Lower leg skin (tissue), 4 donors: ENCODE measurements around the gene MTHFSD. TPM values are rescaled to one million over a fixed set of nuclear protein-coding genes. Genes with fewer than 3 reads are reported as not detected.

Experiments
- DNase-seq, 2 donors: peaks; one replicate each; pipeline ENCODE4 v3.0.0-alpha.2; 2019; ENCODE audit warnings: low spot score in 2 of 2
- H3K4me3 ChIP-seq: fragments of 200-600 bp; sonication (generic); 2 replicates; pipeline ENCODE4 v1.5.1; 2017; ENCODE audit warnings: mild to moderate bottlenecking, low read depth; ENCODE audit not compliant: poor library complexity, severe bottlenecking
- POLR2A ChIP-seq, 2 donors: fragments of 450-650 bp; IDR thresholded peaks; one replicate each; pipeline ENCODE4 v1.6.1; 2016 to 2017; ENCODE audit warnings: antibody characterized with exemption in 2 of 2, mild to moderate bottlenecking in 1 of 2, moderate library complexity in 1 of 2
- WGBS, 2 donors: methylation state at CpG; one replicate each; pipeline ENCODE4 v1.1.5; 2018; 5-methylcytosine and 5-hydroxymethylcytosine counted together
- intact Hi-C: fragments of 100-400 bp; cut with DNase I; formaldehyde crosslinking; loops from one replicate; pipeline ENCODE4 v1.15.0; 2023; ENCODE audit warnings: low total_unique reads
- total RNA-seq, 4 donors: library from RNA; depleted of rRNA; stranded (reverse); fragments of >200 nt; gene quantifications; one replicate each; pipeline ENCODE4 v1.1.0, GENCODE V29; 2016
- TF ChIP-seq, protein P1 (sequence below), 3 donors: fragments of 450-650 bp; IDR thresholded peaks; one replicate each; pipeline ENCODE4 v1.5.1; 2016; ENCODE audit warnings: antibody characterized with exemption in 3 of 3, mild to moderate bottlenecking in 3 of 3, moderate library complexity in 2 of 3

MTHFSD gene
- total RNA-seq, 4 donors from 2014 or later: 14.5 to 34.8 (median 25.5) TPM

DNA sequence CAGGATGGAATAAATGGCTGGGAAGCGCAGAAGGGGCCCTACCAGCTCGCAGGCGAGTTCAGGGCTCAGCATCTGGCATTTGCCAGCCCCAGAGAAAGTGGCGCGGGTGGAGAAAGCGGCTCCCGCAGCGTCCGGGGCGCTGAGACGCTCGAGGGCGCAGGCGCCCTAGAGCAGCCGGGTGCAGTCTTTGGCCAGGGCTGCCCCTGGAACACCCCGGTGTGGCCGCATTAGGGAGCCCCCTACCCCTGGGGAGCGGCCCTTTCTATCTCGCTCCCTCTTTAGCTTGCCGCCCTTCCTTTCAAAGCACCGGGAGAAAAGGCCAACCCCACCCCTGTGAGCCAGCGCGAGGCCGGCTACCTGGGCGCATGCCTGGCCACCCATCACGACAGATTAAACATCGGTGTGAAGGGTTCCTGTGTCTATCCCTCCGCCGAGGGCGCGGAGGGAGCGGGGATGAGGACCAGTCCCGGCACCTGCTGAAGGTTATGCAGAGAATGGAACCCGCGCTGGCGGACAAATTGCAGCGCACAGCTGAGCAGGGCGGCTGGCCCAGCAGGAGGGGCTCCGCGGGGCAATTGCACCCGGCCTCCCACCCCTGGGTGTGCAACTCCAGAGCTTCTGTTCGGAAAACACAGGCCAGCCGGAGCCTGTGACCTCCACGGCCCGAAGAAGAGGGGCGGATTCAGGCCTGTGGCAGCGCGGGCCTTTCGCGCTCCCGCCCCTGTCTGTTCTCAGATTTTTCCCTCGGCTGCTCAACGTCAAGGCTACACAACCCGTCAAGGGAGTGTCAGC is 60.3 kb downstream of the MTHFSD start:
- H3K4me3 ChIP-seq: no peak overlapping the region
- intact Hi-C loops: no loop called here

DNA sequence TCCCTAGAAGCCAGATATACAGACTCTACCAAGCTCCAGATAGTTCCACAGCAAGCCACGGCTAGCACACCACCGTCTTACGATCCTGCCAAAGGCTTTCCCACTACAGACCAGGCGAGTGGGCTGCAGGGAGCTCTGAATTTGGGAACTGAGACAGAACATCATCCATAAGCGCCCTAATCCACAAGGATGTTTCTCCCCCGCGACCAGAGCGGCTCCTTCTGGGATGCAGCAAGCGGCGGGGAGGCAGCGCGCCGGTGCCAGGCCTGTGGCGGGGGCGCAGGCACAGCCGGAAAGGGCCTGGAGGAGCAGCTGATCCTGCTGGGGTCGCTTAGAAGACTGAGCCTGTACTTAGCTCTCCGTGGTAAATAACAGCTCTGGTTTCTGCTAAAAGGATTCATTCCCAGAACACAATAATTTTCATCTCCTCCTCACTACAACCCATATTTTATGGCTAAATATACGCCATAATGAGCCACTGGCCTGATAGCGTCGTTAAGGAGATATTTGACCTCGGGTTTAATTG is 60.9 kb downstream of the MTHFSD start:
- TF ChIP-seq, protein P1, sequence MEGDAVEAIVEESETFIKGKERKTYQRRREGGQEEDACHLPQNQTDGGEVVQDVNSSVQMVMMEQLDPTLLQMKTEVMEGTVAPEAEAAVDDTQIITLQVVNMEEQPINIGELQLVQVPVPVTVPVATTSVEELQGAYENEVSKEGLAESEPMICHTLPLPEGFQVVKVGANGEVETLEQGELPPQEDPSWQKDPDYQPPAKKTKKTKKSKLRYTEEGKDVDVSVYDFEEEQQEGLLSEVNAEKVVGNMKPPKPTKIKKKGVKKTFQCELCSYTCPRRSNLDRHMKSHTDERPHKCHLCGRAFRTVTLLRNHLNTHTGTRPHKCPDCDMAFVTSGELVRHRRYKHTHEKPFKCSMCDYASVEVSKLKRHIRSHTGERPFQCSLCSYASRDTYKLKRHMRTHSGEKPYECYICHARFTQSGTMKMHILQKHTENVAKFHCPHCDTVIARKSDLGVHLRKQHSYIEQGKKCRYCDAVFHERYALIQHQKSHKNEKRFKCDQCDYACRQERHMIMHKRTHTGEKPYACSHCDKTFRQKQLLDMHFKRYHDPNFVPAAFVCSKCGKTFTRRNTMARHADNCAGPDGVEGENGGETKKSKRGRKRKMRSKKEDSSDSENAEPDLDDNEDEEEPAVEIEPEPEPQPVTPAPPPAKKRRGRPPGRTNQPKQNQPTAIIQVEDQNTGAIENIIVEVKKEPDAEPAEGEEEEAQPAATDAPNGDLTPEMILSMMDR (IDR thresholded peaks at IDR 0.05): no peak
- TF ChIP-seq POLR2A (IDR thresholded peaks at IDR 0.05): no peak
- DNase-seq: no peak
- intact Hi-C loops: no loop called here
- H3K4me3 ChIP-seq: no peak overlapping the region
- 9 to 14% methylated on average over 19 to 22 of the region's 22 CpGs for WGBS, 2 donors

More for the DNA sequence above, 60.3 kb downstream of the MTHFSD start:
- DNase-seq: no peak
- 6 to 7% methylated on average over 33 to 54 of the region's 54 CpGs for WGBS, 2 donors
- TF ChIP-seq, protein P1 (IDR thresholded peaks at IDR 0.05): no peak
- TF ChIP-seq POLR2A (IDR thresholded peaks at IDR 0.05): no peak

DNA sequence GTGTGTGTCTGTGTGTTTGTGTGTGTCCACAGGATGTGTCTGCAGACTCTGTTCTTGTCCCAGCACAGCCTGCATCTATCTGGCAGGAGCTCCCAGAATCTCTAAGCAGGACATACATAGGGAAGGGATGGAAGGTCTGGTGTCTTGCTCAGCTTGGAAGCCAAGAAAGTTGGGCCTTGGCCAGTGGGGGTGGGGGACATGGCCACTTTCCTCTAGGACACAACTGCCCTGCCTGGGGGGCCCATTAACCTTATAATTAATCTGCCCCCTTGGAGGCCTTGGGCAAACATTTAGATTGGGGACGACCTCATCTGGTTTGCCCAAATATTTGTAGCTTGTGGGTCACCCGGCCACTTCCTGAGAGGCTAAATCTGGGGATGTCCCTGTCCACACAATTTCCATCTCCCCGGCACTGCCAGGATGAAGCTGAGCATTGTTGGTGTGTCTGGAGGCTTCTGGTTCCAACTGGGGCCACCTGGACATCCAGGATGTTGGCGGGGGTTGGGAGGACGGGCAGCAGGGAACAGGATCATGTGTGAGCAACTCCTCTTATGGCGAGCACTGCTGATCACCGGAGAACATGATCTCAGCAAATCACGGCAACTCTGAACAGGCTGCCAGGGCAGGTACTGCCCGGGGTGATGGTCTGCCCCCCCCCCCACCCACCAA is 61.9 kb downstream of the MTHFSD start:
- intact Hi-C loops: no loop called here
- no peak overlapping the region for H3K4me3 ChIP-seq
- WGBS, 2 donors: 26 to 28% methylated on average over 9 of the region's 9 CpGs
- TF ChIP-seq, protein P1 (IDR thresholded peaks at IDR 0.05): no peak
- no peak for TF ChIP-seq POLR2A (IDR thresholded peaks at IDR 0.05)
- DNase-seq: no peak

DNA sequence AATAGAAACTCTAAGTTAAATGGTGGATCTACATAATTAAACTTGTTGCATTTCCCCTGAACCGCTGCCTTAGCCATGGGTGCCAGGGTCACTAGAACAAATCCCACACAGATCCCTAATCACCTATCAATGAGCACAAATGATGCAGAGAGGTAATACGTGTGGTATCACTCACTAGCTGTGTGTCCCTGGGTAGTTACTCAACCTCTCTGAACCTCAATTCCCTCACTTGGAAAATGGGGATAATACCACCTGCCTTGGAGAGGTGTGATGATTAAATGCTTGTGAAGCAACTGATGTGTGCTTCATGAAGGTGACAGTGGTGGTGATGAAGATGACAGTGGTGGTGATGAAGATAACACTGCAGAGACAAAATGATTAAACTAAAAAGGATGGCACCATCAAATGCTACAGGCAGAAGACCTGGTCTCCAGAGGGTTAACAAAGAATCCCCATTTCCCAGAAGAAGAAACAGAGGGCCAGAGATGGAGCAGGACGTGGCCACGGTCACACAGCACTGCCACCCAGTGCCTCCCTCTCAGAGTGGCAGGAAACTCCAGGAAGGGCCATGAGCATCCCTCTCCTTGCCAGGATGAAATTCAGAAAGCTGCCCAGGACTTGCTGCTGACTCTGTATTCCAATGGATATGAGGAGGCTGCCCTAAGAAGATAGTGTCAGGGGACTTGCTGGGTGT is 62.6 kb downstream of the MTHFSD start:
- 68 to 74% methylated on average over 4 of the region's 4 CpGs for WGBS, 2 donors

DNA sequence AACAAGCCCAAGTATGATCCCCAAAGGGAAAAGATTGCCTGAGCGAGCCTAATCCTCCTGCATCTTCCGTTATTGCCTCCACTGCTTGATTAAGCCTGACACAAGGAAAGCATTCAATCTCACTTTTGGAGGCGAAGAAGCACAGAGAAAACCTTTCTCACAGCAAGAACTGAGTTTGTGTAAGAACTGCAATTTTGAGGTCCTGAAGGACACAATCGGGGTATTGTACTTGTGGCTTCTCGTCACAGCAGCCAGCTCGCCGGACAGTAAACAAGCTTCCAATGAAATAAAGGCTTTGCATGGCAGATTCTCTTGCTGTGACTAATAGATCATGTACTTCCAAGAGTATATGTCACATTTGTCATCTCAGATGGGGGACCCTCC is 63.4 kb downstream of the MTHFSD start:
- DNase-seq: no peak
- intact Hi-C loops: no loop called here
- TF ChIP-seq POLR2A (IDR thresholded peaks at IDR 0.05): no peak
- WGBS, 2 donors: 69 to 76% methylated on average over 7 of the region's 7 CpGs
- no peak overlapping the region for H3K4me3 ChIP-seq

More for the DNA sequence above, 62.6 kb downstream of the MTHFSD start:
- DNase-seq: no peak
- intact Hi-C loops: no loop called here
- no peak overlapping the region for H3K4me3 ChIP-seq
- TF ChIP-seq, protein P1 (IDR thresholded peaks at IDR 0.05): no peak
- TF ChIP-seq POLR2A (IDR thresholded peaks at IDR 0.05): no peak
